ENCODE data around the gene FAM111A.

FAM111A gene

DNA sequence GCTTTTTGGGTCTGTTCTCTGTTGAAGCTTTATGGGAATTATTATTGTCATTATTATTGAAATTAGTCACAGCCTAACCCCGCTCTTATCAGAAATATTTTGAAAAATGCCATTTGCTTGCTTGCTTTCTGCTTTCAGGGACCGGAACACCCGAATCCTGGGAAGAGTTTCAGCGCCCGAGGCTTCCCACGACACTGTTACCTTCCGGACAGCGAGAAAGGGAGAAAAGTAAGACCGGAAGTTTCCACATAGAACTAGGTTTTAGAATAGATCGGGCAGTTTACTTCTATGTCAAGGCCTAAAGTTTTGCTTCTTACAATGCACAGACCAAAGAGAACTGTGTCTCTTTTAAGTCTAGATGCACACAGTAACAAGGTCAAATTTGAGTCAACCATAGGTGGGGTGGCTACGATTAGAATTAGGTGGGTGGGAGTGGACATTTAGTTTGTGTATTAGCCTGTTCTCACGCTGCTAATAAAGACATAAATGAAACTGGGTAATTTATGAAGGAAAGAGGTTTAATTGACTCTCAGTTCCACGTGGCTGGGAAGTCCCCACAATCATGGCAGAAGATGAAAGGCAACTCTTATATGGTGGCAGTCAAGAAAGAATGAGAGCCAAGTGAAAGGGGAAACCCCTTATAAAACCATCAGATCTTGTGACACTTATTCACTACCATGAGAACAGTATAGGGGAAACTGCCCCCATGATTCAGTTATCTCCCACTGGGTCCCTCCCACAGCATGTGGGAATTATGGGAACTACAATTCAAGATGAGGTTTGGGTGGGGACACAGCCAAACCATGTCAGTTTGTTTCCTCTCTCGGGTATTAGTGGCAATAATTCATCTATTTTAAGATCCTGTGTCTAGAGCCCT, 57.1 kb downstream of the FAM111A start:
- DNase-seq (ENCODE audit: low read depth in 1 of 2, low spot score in 1 of 2) = no peak

DNA sequence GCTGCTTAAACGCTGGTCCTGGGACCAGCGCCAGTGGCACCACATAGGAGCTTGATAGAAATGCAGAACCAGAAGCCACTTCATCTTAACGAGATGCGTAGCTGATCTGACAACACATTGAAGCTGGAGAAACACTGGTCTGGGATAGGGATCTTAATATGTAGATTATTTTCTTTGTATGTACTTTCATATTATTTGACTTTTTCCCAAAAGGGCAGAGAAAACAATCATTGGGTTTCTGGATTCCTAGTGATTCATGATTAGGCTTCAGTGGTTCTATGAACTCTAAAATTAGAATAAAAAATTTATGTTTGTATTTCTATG, 57.7 kb downstream of the FAM111A start:
- DNase-seq (ENCODE audit: low read depth in 1 of 2, low spot score in 1 of 2) = no peak

DNA sequence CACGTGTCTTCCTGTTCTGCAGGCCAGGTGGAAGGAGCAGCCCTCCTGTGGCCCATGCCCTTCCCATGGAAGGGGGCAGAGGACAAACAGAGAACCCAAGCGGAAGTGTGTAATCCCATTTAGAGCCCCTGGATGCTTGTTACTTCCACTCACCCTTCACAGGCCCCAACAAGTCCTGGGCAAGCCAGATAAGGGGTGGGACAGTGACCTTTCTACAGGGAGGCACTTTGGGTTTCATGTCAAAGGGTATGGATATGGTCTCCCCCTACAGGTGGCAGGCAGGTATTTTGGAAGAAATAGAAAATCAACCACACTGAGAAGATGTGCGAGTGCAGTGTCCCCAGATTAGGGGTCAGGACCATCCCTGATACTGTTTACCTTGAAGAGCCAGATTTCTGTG, 58.7 kb downstream of the FAM111A start:
- DNase-seq (ENCODE audit: low read depth in 1 of 2, low spot score in 1 of 2) = no peak
